Measurements from ENCODE around the gene SERPINB6.
"Not testable (repeated sequence)": the region's sequence is repeated elsewhere in the genome, so short reads cannot be mapped to it uniquely, and the experiment has no call there.

GRCh38 chr6:2973180-2973579 lies 1.8 kb upstream of the SERPINB6 start:
- TF ChIP-seq, protein P1, sequence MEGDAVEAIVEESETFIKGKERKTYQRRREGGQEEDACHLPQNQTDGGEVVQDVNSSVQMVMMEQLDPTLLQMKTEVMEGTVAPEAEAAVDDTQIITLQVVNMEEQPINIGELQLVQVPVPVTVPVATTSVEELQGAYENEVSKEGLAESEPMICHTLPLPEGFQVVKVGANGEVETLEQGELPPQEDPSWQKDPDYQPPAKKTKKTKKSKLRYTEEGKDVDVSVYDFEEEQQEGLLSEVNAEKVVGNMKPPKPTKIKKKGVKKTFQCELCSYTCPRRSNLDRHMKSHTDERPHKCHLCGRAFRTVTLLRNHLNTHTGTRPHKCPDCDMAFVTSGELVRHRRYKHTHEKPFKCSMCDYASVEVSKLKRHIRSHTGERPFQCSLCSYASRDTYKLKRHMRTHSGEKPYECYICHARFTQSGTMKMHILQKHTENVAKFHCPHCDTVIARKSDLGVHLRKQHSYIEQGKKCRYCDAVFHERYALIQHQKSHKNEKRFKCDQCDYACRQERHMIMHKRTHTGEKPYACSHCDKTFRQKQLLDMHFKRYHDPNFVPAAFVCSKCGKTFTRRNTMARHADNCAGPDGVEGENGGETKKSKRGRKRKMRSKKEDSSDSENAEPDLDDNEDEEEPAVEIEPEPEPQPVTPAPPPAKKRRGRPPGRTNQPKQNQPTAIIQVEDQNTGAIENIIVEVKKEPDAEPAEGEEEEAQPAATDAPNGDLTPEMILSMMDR (IDR thresholded peaks at IDR 0.05; ENCODE audit: low read length) = not testable (repeated sequence)
- not testable (repeated sequence) for TF ChIP-seq EZH2 (IDR thresholded peaks at IDR 0.05; ENCODE audit: borderline replicate concordance, low read length)
